Astrocyte (in vitro differentiated cells and primary cell): ENCODE measurements around the gene MOB3B. TPM values are rescaled to one million over a fixed set of nuclear protein-coding genes. Genes with fewer than 3 reads are reported as not detected.

Experiments
- DNase-seq: peaks from one replicate; pipeline ENCODE4 v3.0.0-alpha.2; 2010; ENCODE audit warnings: low read depth
- FAIRE-seq: peaks from 2 replicates; lab custom pipeline; 2011; peaks lifted over from hg19 to GRCh38; lab: Jason Lieb, UNC
- H2AFZ ChIP-seq: 2 replicates; pipeline ENCODE4 v1.6.0; 2012; ENCODE audit warnings: low read depth, low read length, inconsistent platforms
- H3K27ac ChIP-seq: 2 replicates; pipeline ENCODE4 v1.5.1; 2011; ENCODE audit warnings: low read depth, low read length, inconsistent platforms
- H3K27me3 ChIP-seq: 2 replicates; pipeline ENCODE4 v1.6.0; 2011; ENCODE audit warnings: low read length, inconsistent platforms; ENCODE audit not compliant: insufficient read depth
- H3K36me3 ChIP-seq: 2 replicates; pipeline ENCODE4 v1.5.1; 2011; ENCODE audit warnings: low read length, inconsistent platforms; ENCODE audit not compliant: insufficient read depth
- H3K4me1 ChIP-seq: 2 replicates; pipeline ENCODE4 v1.5.1; 2011; ENCODE audit warnings: low read length, inconsistent platforms; ENCODE audit not compliant: insufficient read depth
- H3K4me2 ChIP-seq: 2 replicates; pipeline ENCODE4 v1.6.0; 2012; ENCODE audit warnings: low read length, inconsistent platforms
- H3K4me3 ChIP-seq: 2 replicates; pipeline ENCODE4 v1.5.1; 2011; ENCODE audit warnings: low read depth, mild to moderate bottlenecking, low read length, inconsistent platforms; ENCODE audit not compliant: insufficient read depth
- H3K79me2 ChIP-seq: 2 replicates; pipeline ENCODE4 v1.6.0; 2012; ENCODE audit warnings: mild to moderate bottlenecking, low read length, inconsistent platforms; ENCODE audit not compliant: insufficient read depth
- H3K9ac ChIP-seq: 2 replicates; pipeline ENCODE4 v1.6.0; 2012; ENCODE audit warnings: mild to moderate bottlenecking, low read length, inconsistent platforms
- H3K9me3 ChIP-seq: 2 replicates; pipeline ENCODE4 v1.5.1; 2012; ENCODE audit warnings: low read depth, mild to moderate bottlenecking, low read length, inconsistent platforms; ENCODE audit not compliant: insufficient read depth
- H4K20me1 ChIP-seq: 2 replicates; pipeline ENCODE4 v1.6.0; 2012; ENCODE audit warnings: low read length, inconsistent platforms; ENCODE audit not compliant: insufficient read depth
- H3K27ac Mint-ChIP-seq: one replicate; pipeline ENCODE4 v1.8.0; 2021; ENCODE audit warnings: mild to moderate bottlenecking, mixed read lengths; ENCODE audit not compliant: unreplicated experiment
- H3K27me3 Mint-ChIP-seq: one replicate; pipeline ENCODE4 v1.8.0; 2021; ENCODE audit warnings: low read depth, mixed read lengths; ENCODE audit not compliant: unreplicated experiment
- H3K36me3 Mint-ChIP-seq: one replicate; pipeline ENCODE4 v1.8.0; 2021; ENCODE audit warnings: low read depth, mixed read lengths; ENCODE audit not compliant: unreplicated experiment
- H3K4me1 Mint-ChIP-seq: one replicate; pipeline ENCODE4 v1.8.0; 2021; ENCODE audit warnings: low read depth, mixed read lengths; ENCODE audit not compliant: unreplicated experiment
- H3K4me3 Mint-ChIP-seq: one replicate; pipeline ENCODE4 v1.8.0; 2021; ENCODE audit warnings: mild to moderate bottlenecking, moderate library complexity, mixed read lengths; ENCODE audit not compliant: unreplicated experiment
- H3K9me3 Mint-ChIP-seq: one replicate; pipeline ENCODE4 v1.8.0; 2021; ENCODE audit warnings: mild to moderate bottlenecking, mixed read lengths; ENCODE audit not compliant: unreplicated experiment
- CTCF ChIP-seq: IDR thresholded peaks from 2 replicates; pipeline ENCODE4 v1.5.1; 2011; ENCODE audit warnings: low read depth, mild to moderate bottlenecking, inconsistent platforms, low read length, moderate library complexity; ENCODE audit not compliant: insufficient read depth
- EZH2 ChIP-seq: IDR thresholded peaks from 2 replicates; pipeline ENCODE4 v1.6.1; 2012; ENCODE audit warnings: mild to moderate bottlenecking, low read length, inconsistent platforms; ENCODE audit not compliant: insufficient read depth
- total RNA-seq: library from RNA; stranded (reverse); gene quantifications from 2 replicates; pipeline ENCODE4 v1.2.1, GENCODE V29; 2021

Gene MOB3B
- total RNA-seq, 1 donor from 2014 or later, result 3.9 TPM

- Histone ChIP-seq H3K4me2 (no peak overlapping the region), H3K36me3 (no peaks in the 10 kb centered on the region), H3K4me3 (no peak overlapping the region), H2AFZ (no peak overlapping the region), H3K27me3 (no peaks in the 10 kb centered on the region), H3K79me2 (no peaks in the 10 kb centered on the region), H4K20me1 (no peaks in the 10 kb centered on the region), H3K9ac (no peak overlapping the region), H3K27ac (no peak overlapping the region), H3K9me3 (no peaks in the 10 kb centered on the region), H3K4me1 (no peaks in the 10 kb centered on the region)
- H3K9me3 Mint-ChIP-seq, result no peaks in the 10 kb centered on the region
- DNase-seq (no peak), FAIRE-seq (no peak)
- TF ChIP-seq EZH2 (no peak), CTCF (no peak)
- no peaks in the 10 kb centered on the region for H3K27me3 Mint-ChIP-seq
- H3K27ac Mint-ChIP-seq, result no peak overlapping the region
- H3K36me3 Mint-ChIP-seq, result no peaks in the 10 kb centered on the region
- peaks cover 39% of the 10 kb centered on the region for H3K4me1 Mint-ChIP-seq
- H3K4me3 Mint-ChIP-seq, result no peak overlapping the region
These were observed 97.3 kb downstream of the MOB3B start for GRCh38 chr9:27432308-27432707.

GRCh38 chr9:27431543-27432147, 98.0 kb downstream of the MOB3B start:
- no peak for DNase-seq
- Histone ChIP-seq H3K4me3 (no peak overlapping the region), H3K9me3 (no peaks in the 10 kb centered on the region), H3K4me1 (peaks cover 6% of the 10 kb centered on the region), H3K79me2 (no peaks in the 10 kb centered on the region), H3K36me3 (no peaks in the 10 kb centered on the region), H3K27ac (no peak overlapping the region), H3K9ac (no peak overlapping the region), H3K4me2 (no peak overlapping the region), H2AFZ (no peak overlapping the region), H4K20me1 (no peaks in the 10 kb centered on the region), H3K27me3 (no peaks in the 10 kb centered on the region)
- Mint-ChIP-seq H3K9me3 (no peaks in the 10 kb centered on the region), H3K27ac (no peak overlapping the region), H3K27me3 (no peaks in the 10 kb centered on the region), H3K36me3 (no peaks in the 10 kb centered on the region), H3K4me3 (no peak overlapping the region), H3K4me1 (peaks cover 41% of the 10 kb centered on the region)
- no peak for FAIRE-seq
- TF ChIP-seq CTCF, result no peak
- no peak for TF ChIP-seq EZH2

GRCh38 chr9:27430750-27431535, 98.7 kb downstream of the MOB3B start:
- Mint-ChIP-seq H3K27me3 (no peaks in the 10 kb centered on the region), H3K9me3 (no peaks in the 10 kb centered on the region), H3K4me1 (peaks cover 41% of the 10 kb centered on the region), H3K27ac (no peak overlapping the region), H3K36me3 (no peaks in the 10 kb centered on the region), H3K4me3 (no peak overlapping the region)
- H3K9me3 ChIP-seq, result no peaks in the 10 kb centered on the region
- TF ChIP-seq CTCF (no peak), EZH2 (no peak)
- H3K36me3 ChIP-seq, result no peaks in the 10 kb centered on the region
- no peaks in the 10 kb centered on the region for H3K79me2 ChIP-seq
- H3K27me3 ChIP-seq, result no peaks in the 10 kb centered on the region
- FAIRE-seq (no peak), DNase-seq (no peak)
- H3K4me1 ChIP-seq, result peaks cover 6% of the 10 kb centered on the region
- no peak overlapping the region for H3K27ac ChIP-seq
- no peak overlapping the region for H3K4me3 ChIP-seq
- no peaks in the 10 kb centered on the region for H4K20me1 ChIP-seq
- no peak overlapping the region for H3K9ac ChIP-seq
- no peak overlapping the region for H2AFZ ChIP-seq
- H3K4me2 ChIP-seq, result no peak overlapping the region
